Astrocyte (in vitro differentiated cells and primary cell): ENCODE data around the gene AKAP8L. TPM values are rescaled to one million over a fixed set of nuclear protein-coding genes. Genes with fewer than 3 reads are reported as not detected.
A peak's percentile ranks its signal among the peaks of the same experiment; 100 is the strongest.

ENCODE experiments used
- DNase-seq: peaks from one replicate; pipeline ENCODE4 v3.0.0-alpha.2; 2010; ENCODE audit warnings: low read depth
- FAIRE-seq: peaks from 2 replicates; lab custom pipeline; 2011; peaks lifted over from hg19 to GRCh38; lab: Jason Lieb, UNC
- H2AFZ ChIP-seq: 2 replicates; pipeline ENCODE4 v1.6.0; 2012; ENCODE audit warnings: low read depth, low read length, inconsistent platforms
- H3K27ac ChIP-seq: 2 replicates; pipeline ENCODE4 v1.5.1; 2011; ENCODE audit warnings: low read depth, low read length, inconsistent platforms
- H3K27me3 ChIP-seq: 2 replicates; pipeline ENCODE4 v1.6.0; 2011; ENCODE audit warnings: low read length, inconsistent platforms; ENCODE audit not compliant: insufficient read depth
- H3K36me3 ChIP-seq: 2 replicates; pipeline ENCODE4 v1.5.1; 2011; ENCODE audit warnings: low read length, inconsistent platforms; ENCODE audit not compliant: insufficient read depth
- H3K4me1 ChIP-seq: 2 replicates; pipeline ENCODE4 v1.5.1; 2011; ENCODE audit warnings: low read length, inconsistent platforms; ENCODE audit not compliant: insufficient read depth
- H3K4me2 ChIP-seq: 2 replicates; pipeline ENCODE4 v1.6.0; 2012; ENCODE audit warnings: low read length, inconsistent platforms
- H3K4me3 ChIP-seq: 2 replicates; pipeline ENCODE4 v1.5.1; 2011; ENCODE audit warnings: low read depth, mild to moderate bottlenecking, low read length, inconsistent platforms; ENCODE audit not compliant: insufficient read depth
- H3K79me2 ChIP-seq: 2 replicates; pipeline ENCODE4 v1.6.0; 2012; ENCODE audit warnings: mild to moderate bottlenecking, low read length, inconsistent platforms; ENCODE audit not compliant: insufficient read depth
- H3K9ac ChIP-seq: 2 replicates; pipeline ENCODE4 v1.6.0; 2012; ENCODE audit warnings: mild to moderate bottlenecking, low read length, inconsistent platforms
- H3K9me3 ChIP-seq: 2 replicates; pipeline ENCODE4 v1.5.1; 2012; ENCODE audit warnings: low read depth, mild to moderate bottlenecking, low read length, inconsistent platforms; ENCODE audit not compliant: insufficient read depth
- H4K20me1 ChIP-seq: 2 replicates; pipeline ENCODE4 v1.6.0; 2012; ENCODE audit warnings: low read length, inconsistent platforms; ENCODE audit not compliant: insufficient read depth
- H3K27ac Mint-ChIP-seq: one replicate; pipeline ENCODE4 v1.8.0; 2021; ENCODE audit warnings: mild to moderate bottlenecking, mixed read lengths; ENCODE audit not compliant: unreplicated experiment
- H3K27me3 Mint-ChIP-seq: one replicate; pipeline ENCODE4 v1.8.0; 2021; ENCODE audit warnings: low read depth, mixed read lengths; ENCODE audit not compliant: unreplicated experiment
- H3K36me3 Mint-ChIP-seq: one replicate; pipeline ENCODE4 v1.8.0; 2021; ENCODE audit warnings: low read depth, mixed read lengths; ENCODE audit not compliant: unreplicated experiment
- H3K4me1 Mint-ChIP-seq: one replicate; pipeline ENCODE4 v1.8.0; 2021; ENCODE audit warnings: low read depth, mixed read lengths; ENCODE audit not compliant: unreplicated experiment
- H3K4me3 Mint-ChIP-seq: one replicate; pipeline ENCODE4 v1.8.0; 2021; ENCODE audit warnings: mild to moderate bottlenecking, moderate library complexity, mixed read lengths; ENCODE audit not compliant: unreplicated experiment
- H3K9me3 Mint-ChIP-seq: one replicate; pipeline ENCODE4 v1.8.0; 2021; ENCODE audit warnings: mild to moderate bottlenecking, mixed read lengths; ENCODE audit not compliant: unreplicated experiment
- EZH2 ChIP-seq: IDR thresholded peaks from 2 replicates; pipeline ENCODE4 v1.6.1; 2012; ENCODE audit warnings: mild to moderate bottlenecking, low read length, inconsistent platforms; ENCODE audit not compliant: insufficient read depth
- total RNA-seq: library from RNA; stranded (reverse); gene quantifications from 2 replicates; pipeline ENCODE4 v1.2.1, GENCODE V29; 2021
- TF ChIP-seq, protein P1 (sequence below): IDR thresholded peaks from 2 replicates; pipeline ENCODE4 v1.5.1; 2011; ENCODE audit warnings: low read depth, mild to moderate bottlenecking, inconsistent platforms, low read length, moderate library complexity; ENCODE audit not compliant: insufficient read depth

The AKAP8L gene
- total RNA-seq, 1 donor from 2014 or later, result 101 TPM

DNA sequence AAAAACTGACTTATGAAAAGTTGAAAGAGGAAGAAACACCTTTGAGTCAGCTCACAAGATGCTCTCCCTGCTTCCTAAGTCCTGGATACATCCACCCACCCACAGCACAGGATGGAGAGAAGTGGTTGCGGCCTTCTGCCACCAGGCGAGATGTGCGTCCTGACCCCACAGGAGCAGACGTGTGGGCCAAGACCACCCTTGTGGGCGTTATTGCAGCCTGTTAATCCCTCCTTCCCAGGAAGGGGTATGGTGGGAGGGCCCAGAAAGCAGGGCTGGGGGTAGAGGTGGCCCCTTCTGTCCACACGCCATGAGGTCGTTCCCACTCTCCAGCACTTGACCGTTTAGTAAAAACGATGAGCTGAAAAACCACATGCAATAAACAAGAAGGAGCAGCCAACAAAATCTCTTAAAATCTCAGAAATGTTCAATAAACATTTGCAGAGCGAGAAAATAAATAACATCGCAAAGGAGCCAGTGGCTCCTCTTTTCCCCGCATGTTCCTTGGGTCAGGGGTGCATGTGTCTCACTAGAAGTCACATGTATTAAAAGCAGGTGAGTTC lies 2.4 kb upstream of the AKAP8L start:
- Histone ChIP-seq H3K79me2 (peaks cover 25% of the 10 kb centered on the region), H3K9me3 (peaks cover 5% of the 10 kb centered on the region), H3K9ac (no peak overlapping the region), H4K20me1 (peaks cover 26% of the 10 kb centered on the region), H3K4me3 (no peak overlapping the region), H2AFZ (no peak overlapping the region), H3K27me3 (no peaks in the 10 kb centered on the region), H3K36me3 (peaks cover 16% of the 10 kb centered on the region), H3K27ac (no peak overlapping the region), H3K4me1 (peaks cover 13% of the 10 kb centered on the region), H3K4me2 (no peak overlapping the region)
- TF ChIP-seq, protein P1, sequence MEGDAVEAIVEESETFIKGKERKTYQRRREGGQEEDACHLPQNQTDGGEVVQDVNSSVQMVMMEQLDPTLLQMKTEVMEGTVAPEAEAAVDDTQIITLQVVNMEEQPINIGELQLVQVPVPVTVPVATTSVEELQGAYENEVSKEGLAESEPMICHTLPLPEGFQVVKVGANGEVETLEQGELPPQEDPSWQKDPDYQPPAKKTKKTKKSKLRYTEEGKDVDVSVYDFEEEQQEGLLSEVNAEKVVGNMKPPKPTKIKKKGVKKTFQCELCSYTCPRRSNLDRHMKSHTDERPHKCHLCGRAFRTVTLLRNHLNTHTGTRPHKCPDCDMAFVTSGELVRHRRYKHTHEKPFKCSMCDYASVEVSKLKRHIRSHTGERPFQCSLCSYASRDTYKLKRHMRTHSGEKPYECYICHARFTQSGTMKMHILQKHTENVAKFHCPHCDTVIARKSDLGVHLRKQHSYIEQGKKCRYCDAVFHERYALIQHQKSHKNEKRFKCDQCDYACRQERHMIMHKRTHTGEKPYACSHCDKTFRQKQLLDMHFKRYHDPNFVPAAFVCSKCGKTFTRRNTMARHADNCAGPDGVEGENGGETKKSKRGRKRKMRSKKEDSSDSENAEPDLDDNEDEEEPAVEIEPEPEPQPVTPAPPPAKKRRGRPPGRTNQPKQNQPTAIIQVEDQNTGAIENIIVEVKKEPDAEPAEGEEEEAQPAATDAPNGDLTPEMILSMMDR, result no peak
- no peak for TF ChIP-seq EZH2
- FAIRE-seq (no peak), DNase-seq (no peak)
- peaks cover 23% of the 10 kb centered on the region for H3K36me3 Mint-ChIP-seq
- H3K9me3 Mint-ChIP-seq, result no peaks in the 10 kb centered on the region
- peaks cover 7% of the 10 kb centered on the region for H3K4me1 Mint-ChIP-seq
- no peaks in the 10 kb centered on the region for H3K27me3 Mint-ChIP-seq
- H3K27ac Mint-ChIP-seq, result no peak overlapping the region
- no peak overlapping the region for H3K4me3 Mint-ChIP-seq

DNA sequence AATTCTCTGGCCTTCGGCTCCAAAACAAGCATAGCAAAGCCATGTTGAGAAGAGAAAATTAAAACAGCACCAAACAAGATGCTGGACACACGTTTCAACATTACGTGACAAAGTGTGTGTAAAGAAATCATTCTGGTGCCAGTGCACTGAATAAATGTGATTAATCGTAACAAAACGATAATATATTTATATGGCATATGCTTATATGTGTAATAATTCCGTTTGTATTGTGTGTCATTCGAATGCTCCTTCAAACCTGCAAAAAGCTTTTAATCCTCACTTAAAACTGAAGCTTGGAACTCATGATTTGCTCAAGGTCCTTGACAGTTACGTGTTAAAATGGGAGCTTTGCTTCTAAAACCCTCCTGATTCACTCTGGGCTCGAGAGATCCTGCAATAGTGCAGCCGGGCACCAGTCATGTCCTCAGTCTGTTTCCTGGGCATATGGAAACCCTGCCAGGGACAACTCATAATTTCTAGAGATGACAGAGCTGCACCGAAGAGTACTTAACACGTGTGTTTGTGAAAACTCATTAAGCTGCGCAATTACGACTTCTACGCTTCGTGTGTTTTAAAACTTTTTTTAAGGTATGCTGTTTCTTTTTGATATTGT lies 731 bp upstream of the AKAP8L start:
- H4K20me1 ChIP-seq, result peaks cover 36% of the 10 kb centered on the region
- no peaks in the 10 kb centered on the region for H3K27me3 ChIP-seq
- peak overlapping the region; percentile 86 for H3K4me2 ChIP-seq
- peaks cover 18% of the 10 kb centered on the region for H3K36me3 ChIP-seq
- peak overlapping the region; percentile 53 for H3K4me3 ChIP-seq
- no peak for DNase-seq
- Mint-ChIP-seq H3K36me3 (peaks cover 23% of the 10 kb centered on the region), H3K27ac (peak overlapping the region; percentile 41), H3K4me1 (peaks cover 8% of the 10 kb centered on the region), H3K27me3 (no peaks in the 10 kb centered on the region), H3K4me3 (peak overlapping the region; percentile 92), H3K9me3 (no peaks in the 10 kb centered on the region)
- H3K79me2 ChIP-seq, result peaks cover 41% of the 10 kb centered on the region
- no peak overlapping the region for H3K27ac ChIP-seq
- peaks cover 5% of the 10 kb centered on the region for H3K9me3 ChIP-seq
- peaks cover 13% of the 10 kb centered on the region for H3K4me1 ChIP-seq
- H3K9ac ChIP-seq, result peak overlapping the region; percentile 64
- no peak for TF ChIP-seq EZH2
- TF ChIP-seq, protein P1, result no peak
- FAIRE-seq, result peak; percentile 34
- peak overlapping the region; percentile 27 for H2AFZ ChIP-seq

DNA sequence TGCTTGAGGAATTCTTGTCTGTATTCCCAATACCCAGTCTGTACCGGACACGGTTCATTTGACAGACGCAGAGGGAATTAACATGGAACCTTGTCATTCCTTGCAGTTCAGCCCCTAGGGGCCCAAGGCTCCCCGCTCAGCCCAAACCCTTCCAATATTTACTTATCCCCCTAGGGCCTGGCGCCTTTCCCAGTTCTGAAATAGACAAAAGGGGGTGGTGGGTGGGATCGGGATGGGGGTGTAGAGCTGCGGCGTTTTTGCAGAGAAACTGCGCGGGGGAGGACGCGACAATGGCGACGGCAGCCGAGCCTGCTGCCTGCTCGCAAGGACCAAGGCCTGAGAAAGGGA lies 583 bp downstream of the AKAP8L start:
- H3K27me3 ChIP-seq, result no peaks in the 10 kb centered on the region
- TF ChIP-seq EZH2, result no peak
- TF ChIP-seq, protein P1, result no peak
- FAIRE-seq (no peak), DNase-seq (no peak)
- H3K9ac ChIP-seq, result peak overlapping the region; percentile 93
- H3K27ac Mint-ChIP-seq, result peak overlapping the region; percentile 99
- H3K4me3 ChIP-seq, result peak overlapping the region; percentile 91
- peak overlapping the region; percentile 93 for H3K4me2 ChIP-seq
- peak overlapping the region; percentile 79 for H2AFZ ChIP-seq
- peak overlapping the region; percentile 92 for H3K4me3 Mint-ChIP-seq
- peak overlapping the region; percentile 86 for H3K27ac ChIP-seq
- peaks cover 3% of the 10 kb centered on the region for H3K9me3 ChIP-seq
- H3K4me1 ChIP-seq, result peaks cover 13% of the 10 kb centered on the region
- peaks cover 11% of the 10 kb centered on the region for H3K36me3 ChIP-seq
- H3K27me3 Mint-ChIP-seq, result no peaks in the 10 kb centered on the region
- H3K4me1 Mint-ChIP-seq, result peaks cover 10% of the 10 kb centered on the region
- no peaks in the 10 kb centered on the region for H3K9me3 Mint-ChIP-seq
- H3K79me2 ChIP-seq, result peaks cover 54% of the 10 kb centered on the region
- H4K20me1 ChIP-seq, result peaks cover 48% of the 10 kb centered on the region
- H3K36me3 Mint-ChIP-seq, result peaks cover 18% of the 10 kb centered on the region
